HL-60/S4 treated with phorbol 12-myristate 13-acetate at 8.2 ng/mL for 4 days and 3 days (cell line): ENCODE data around the gene DIS3L2.
"Not testable (repeated sequence)": the region's sequence is repeated elsewhere in the genome, so short reads cannot be mapped to it uniquely, and the experiment has no call there.

Source experiments
- in situ Hi-C: fragments of 300-500 bp; cut with MboI; formaldehyde crosslinking; loops from 2 replicates; pipeline ENCODE4 v1.15.0; 2022; ENCODE audit warnings: low sequenced_read_pairs

DIS3L2 gene

DNA sequence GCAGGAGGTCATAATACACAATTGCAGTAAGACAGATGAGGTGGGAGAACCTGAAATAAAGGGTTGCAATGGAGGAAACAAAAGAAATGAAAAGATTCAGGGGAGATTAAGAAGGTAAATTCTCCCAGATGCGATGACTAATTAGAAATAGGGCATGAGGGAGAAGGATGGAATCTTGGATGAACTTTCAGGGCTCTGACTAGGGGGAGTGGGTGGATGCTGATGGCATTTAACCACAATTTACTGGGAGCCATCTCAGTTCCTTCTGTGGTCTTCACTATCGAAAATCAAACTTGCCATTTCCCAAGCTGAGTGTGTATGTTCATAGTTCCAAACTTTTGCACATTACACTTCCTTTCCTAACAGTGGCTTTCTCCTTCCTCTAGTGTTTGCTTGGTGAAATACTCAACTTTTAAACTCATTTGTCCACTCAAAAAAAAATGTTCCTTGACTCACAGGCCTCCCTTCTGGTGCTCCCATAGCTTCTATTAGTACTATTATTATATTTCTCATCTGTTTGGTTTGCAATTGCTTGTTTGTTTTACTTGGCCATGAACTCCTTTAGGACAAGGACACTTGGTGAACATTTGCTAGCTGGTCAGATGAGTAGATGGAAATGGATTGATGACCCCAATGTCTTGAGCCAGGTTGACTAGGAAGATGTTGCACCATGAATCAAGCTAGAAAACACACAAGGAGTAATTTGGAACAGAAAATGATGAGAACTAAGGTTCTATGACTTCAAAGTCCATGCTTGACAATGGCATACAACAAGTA lies 178.5 kb downstream of the DIS3L2 start:
- in situ Hi-C loops = loop anchor here (25.0 kb wide), 1 partner anchor 203 kb away; the partner anchor contains the start of gene NPPC

DNA sequence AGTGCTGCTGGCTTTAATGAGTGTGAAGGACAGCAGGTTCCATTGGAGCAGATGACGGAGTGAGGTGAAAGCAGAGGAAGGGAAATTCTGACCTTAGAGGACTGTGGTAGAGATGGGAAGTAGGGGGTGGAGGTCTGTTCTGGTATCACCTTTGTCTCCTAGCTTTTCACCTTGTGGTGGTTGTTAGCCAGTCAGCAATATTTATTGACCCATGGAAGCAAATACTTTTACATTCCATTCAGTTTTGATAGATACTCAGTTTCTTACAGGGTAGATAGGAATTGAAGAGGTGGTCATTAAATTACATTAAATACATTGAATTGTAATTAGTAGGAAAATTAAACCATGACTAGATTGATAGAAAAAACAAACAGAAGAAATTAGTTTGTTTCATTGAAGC lies 180.1 kb downstream of the DIS3L2 start:
- in situ Hi-C loops = loop anchor here (25.0 kb wide), 1 partner anchor 204 kb away; the partner anchor contains the start of gene NPPC

- in situ Hi-C loops = loop anchor here (25.0 kb wide), 1 partner anchor 205 kb away; the partner anchor contains the start of gene NPPC
These were observed 180.5 kb downstream of the DIS3L2 start for GRCh38 chr2:232142049-232142448.

GRCh38 chr2:232142502-232142901 lies 181.0 kb downstream of the DIS3L2 start:
- in situ Hi-C loops = loop anchor here (25.0 kb wide), 1 partner anchor 205 kb away; the partner anchor contains the start of gene NPPC

DNA sequence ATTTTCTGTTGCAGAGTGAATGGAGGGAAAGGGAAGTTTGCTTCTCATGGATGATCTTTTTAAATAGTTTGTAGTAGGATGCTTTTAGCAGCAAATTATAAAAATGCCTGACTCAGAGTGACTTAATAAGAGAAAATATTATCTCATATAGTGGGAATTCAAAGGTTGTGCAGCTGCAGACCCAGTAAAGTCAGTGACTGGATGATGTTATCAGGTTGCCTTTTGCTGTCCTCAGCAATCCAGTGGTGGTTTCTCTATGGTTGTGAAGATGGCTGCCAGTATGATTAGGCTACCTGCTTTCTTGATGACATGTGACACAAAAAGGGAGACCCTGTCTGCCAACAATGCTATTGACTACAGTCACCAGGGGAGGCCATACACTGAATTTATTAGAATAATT lies 184.8 kb downstream of the DIS3L2 start:
- in situ Hi-C loops = loop anchor here (25.0 kb wide), 1 partner anchor 209 kb away; the partner anchor contains the start of gene NPPC

DNA sequence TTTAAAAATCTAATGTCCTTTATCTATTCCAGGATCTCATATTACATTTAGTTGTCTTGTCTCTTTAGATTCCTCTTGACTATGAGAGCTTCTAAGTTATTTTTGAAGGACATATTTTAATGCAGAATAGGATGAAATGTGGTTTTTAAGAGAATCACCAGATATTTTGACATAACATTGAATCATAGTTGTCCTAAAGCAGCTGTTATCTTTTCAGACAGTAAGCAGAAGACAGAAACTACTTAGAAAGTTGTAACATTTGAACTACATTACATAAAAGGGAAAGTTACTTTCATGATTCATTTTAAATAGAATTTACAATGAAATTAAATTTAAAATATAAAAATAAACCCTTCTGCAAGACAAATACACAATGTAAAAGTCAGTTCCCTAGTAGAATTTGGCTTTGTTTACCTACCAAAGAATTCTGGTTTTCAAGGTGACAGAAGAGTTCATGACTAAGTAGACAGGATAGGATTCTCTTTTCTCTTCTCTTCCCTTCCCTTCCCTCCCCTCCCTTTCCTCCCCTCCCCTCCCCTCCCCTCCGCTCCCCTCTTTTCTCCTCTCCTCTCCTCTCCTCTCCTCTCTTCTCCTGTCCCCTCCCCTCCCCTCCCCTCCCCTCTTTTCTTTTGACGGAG lies 186.0 kb downstream of the DIS3L2 start:
- in situ Hi-C loops = loop anchor here (25.0 kb wide), 1 partner anchor 210 kb away; the partner anchor contains the start of gene NPPC

GRCh38 chr2:232162187-232162586 lies 200.7 kb downstream of the DIS3L2 start:
- in situ Hi-C loops = no loop called here

- in situ Hi-C loops = no loop called here
These were observed 208.9 kb downstream of the DIS3L2 start for GRCh38 chr2:232170396-232170795.

DNA sequence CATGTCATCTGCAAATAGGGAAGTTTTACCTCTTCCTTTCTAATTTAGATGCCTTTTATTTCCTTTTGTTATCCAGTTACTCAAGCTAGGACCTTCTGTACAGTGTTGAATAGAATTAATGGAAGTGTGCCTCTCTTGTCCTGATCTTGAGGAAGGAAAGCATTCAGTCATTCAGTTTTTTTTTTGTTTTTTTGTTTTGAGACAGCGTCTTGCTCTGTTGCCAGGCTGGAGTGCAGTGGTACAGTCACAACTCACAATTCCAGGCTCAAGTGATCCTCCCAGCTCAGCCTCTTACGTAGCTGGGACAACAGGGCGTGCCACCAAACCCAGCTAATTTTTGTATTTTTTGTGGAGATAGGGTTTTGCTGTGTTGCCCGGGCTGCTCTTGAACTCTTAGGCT lies 213.1 kb downstream of the DIS3L2 start:
- in situ Hi-C loops = no loop called here

DNA sequence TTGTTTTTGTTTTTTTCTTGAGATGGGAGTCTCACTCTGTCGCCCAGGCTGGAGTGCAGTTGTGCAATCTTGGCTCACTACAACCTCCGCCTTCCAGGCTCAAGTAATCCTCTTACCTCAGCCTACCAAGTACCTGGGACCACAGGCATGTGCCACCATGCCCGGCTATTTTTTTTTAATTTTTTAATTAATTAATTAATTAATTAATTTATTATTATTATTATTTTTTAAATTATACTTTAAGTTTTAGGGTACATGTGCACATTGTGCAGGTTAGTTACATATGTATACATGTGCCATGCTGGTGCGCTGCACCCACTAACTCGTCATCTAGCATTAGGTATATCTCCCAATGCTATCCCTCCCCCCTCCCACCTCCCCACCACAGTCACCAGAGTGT lies 215.1 kb downstream of the DIS3L2 start:
- in situ Hi-C loops = not testable (repeated sequence)

- in situ Hi-C loops = no loop called here
These were observed 221.8 kb downstream of the DIS3L2 start for GRCh38 chr2:232183279-232183678.

DNA sequence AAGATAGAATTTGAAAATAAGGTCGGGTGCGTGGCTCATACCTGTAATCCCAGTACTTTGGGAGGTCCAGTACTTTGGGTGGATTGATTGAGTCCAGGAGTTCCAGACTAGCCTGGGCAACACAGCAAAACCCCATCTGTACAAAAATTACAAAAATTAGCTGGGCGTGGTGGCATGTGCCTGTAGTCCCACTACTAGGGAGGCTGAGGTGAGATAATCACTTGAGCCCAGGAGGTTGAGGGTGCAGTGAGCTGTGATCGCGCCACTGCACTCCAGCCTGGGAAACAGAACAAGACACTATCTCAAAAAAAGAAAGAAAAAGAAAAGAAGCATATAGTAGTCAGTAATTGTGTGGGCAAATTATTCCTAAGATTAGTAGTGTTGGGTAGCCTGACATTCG lies 222.8 kb downstream of the DIS3L2 start:
- in situ Hi-C loops = no loop called here

GRCh38 chr2:232190796-232191195 lies 229.3 kb downstream of the DIS3L2 start:
- in situ Hi-C loops = no loop called here

DNA sequence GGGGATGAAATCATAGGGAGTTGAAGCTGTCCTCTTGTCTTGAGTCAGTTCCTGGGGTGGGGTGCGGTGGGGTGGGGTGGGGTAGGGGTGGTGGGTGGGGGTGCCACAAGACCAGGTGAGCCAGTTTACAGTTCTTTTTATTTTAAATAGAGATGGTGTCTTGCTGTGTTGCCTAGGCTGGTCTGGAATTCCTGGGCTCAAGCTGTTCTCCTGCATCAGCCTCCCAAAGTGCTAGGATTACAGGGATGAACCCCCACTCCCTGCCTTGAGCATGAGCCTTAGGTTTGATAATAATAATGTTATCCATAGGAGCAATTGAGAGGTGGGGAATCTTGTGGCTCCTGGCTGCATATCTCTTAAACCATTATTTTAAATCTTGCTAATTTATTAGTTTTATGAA lies 234.0 kb downstream of the DIS3L2 start:
- in situ Hi-C loops = no loop called here

GRCh38 chr2:232196802-232197201 lies 235.3 kb downstream of the DIS3L2 start:
- in situ Hi-C loops = no loop called here

DNA sequence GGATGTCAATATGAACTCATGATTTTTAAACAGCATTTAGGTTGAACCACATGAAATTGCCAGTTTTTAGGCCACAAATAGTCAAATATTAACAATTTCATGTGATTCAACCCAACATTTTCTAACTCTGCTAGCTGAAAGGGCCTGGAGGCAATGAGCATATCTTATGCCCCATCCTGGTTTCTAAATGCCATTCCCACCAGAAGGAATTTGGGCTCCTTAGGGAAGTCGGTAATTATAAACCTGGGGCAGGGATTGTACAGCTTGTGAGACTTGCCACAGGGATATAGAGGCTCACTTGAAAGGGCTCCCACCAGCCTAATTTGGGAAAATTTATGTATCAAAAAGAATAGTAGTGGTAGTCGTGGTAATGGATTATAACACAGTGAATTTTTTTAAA lies 238.7 kb downstream of the DIS3L2 start:
- in situ Hi-C loops = no loop called here

DNA sequence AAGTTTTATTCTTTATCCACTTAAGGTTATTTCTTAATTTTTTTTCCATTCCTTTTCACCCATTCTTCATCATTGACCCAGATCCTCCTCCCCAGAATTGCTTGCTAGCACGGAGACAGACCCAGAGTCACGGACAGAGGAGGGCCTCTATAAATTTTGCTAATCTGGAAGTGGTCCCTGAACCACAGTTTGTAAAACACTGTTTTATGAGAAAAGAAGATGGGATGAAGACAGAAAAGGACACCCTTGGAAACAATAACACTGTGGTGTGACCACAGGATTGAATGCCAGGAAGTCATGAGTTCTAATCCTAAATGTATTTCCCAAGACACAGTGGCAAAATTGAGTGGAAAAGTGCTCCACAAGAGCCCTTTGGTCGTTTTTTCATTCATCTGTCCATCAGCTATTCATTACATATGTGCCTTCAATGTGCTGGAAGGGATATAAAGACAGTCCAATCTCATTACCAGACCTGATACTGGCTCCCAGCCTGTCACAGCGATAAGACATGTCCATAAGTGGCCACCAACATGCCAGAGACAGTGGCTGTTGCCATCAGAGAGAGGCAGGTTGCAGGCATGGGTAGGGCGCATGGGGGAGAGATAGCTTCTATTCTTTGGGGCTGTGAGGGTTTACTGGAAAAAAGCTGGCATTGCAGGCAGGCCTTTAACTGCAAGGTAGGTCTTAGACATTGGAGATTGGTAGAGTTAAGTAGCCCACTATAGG lies 241.8 kb downstream of the DIS3L2 start:
- in situ Hi-C loops = no loop called here

DNA sequence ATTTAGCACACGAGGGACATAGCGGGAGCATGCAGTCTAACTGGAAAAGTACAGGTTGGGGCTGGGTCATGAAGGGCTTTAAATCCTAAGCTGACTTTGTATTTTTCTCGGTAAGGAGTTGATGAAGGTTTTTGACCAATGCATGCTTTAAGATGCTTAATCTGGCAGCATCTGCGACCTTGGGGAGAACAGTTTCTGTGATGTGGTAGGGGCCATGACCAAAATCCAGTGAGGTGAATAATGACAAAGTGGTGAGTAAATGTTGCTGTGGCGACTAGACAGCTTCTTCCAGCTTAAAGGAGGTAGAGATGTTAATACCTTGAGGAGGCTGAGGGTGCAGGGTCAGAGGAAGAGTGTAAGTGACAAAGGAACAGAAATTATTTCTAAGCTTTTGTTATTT lies 242.4 kb downstream of the DIS3L2 start:
- in situ Hi-C loops = no loop called here

- in situ Hi-C loops = no loop called here
These were observed 243.0 kb downstream of the DIS3L2 start for GRCh38 chr2:232204457-232204931.

DNA sequence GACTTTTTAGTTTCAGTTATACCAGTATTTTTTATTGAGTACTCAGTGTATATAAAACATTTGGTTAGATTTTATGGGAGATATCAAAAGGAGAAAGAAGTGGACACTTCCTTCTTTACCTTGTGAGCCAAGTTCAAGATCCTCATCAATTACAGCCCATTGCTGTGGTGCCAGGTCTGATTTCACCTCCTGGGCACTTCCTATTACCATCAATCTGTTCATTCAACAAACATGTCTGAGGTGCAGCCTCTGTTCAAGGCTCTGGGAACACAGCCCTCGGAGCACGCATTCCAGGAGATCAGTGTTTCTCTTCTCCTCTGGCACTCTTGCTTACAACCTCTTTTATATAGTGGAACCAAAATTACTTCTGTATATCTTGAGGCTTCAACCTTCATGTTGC lies 245.7 kb downstream of the DIS3L2 start:
- in situ Hi-C loops = no loop called here

DNA sequence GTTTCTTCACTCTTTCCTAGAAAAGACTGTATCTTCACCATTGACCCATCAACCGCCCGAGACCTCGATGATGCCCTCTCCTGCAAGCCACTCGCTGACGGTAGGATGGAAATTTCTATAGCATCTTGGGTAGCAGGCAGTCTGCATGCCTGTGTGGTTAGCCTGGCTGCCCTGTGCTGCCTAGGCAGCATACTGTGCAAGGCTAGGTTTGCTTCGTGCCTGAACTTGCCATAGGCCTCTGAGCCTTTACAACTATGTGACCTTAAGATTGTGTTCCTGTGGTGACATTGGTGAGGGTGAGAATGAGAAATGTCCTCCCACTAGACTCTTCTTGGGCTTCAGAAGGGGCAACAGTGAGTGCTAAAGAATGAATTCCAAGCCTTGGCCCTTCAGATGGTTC lies 248.8 kb downstream of the DIS3L2 start:
- in situ Hi-C loops = no loop called here
